CMK (cell line): ENCODE results near the gene BATF2.
"Not testable (repeated sequence)": the region's sequence is repeated elsewhere in the genome, so short reads cannot be mapped to it uniquely, and the experiment has no call there.

Source experiments
- DNase-seq: peaks from one replicate; pipeline ENCODE4 v3.0.0-alpha.2; 2010; ENCODE audit warnings: low read depth

Gene BATF2, protein sequence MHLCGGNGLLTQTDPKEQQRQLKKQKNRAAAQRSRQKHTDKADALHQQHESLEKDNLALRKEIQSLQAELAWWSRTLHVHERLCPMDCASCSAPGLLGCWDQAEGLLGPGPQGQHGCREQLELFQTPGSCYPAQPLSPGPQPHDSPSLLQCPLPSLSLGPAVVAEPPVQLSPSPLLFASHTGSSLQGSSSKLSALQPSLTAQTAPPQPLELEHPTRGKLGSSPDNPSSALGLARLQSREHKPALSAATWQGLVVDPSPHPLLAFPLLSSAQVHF

GRCh38 chr11:64996710-64997380 is at the start of gene BATF2:
Gene BATF2 (minus strand): TSS chr11:64996971. CDS start chr11:64996914, 57 bp downstream.
- DNase-seq = peak; percentile 34

GRCh38 chr11:65045728-65046127 is 49.0 kb upstream of the BATF2 start:
- DNase-seq = no peak

DNA sequence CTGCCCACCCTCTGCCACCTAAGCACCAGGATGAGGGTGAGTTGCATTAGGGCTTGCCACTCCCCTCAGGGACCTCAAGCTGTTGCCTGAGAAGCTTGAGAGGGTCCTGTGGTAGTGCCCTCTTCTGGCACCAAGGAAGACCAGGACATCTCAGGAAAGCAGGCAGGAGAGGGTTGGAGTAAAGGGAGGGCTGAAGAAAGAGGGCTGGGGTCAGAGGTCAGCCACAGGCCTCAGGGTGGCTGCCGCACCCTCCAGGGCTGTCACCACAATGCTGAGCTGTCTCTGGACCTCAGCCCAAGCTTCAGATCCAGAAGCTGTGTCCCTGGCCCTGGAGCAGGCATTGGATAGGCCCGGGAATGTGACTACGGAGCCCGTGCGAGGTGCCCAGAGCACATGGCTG is 48.3 kb upstream of the BATF2 start:
- no peak for DNase-seq

DNA sequence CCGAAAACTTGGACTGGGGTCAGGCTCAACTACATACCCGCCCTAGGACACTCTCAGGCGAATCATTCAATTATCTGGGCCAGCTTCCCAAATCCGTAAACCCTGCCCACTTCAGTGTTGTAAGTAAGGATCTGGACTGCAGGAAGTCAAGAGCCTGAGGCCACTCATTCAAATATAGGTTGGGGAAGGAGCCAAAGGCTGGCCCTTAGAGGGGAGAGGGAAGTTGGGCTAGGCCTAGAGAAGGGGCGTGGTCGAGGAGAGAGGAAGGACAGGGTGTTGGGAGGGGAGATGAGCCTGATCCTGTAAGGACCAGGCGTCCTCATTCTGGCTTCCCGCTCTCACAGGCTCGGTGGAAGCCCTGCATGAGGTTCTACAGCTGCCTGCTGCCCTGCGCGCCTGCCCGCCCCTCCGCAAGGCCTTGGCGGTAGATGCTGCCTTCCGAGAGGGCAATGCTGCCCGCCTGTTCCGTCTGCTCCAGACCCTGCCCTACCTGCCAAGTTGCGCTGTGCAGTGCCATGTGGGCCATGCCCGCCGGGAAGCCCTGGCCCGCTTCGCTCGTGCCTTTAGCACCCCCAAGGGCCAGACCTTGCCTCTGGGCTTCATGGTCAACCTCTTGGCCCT is 47.2 kb upstream of the BATF2 start:
- peak; percentile 58 for DNase-seq

DNA sequence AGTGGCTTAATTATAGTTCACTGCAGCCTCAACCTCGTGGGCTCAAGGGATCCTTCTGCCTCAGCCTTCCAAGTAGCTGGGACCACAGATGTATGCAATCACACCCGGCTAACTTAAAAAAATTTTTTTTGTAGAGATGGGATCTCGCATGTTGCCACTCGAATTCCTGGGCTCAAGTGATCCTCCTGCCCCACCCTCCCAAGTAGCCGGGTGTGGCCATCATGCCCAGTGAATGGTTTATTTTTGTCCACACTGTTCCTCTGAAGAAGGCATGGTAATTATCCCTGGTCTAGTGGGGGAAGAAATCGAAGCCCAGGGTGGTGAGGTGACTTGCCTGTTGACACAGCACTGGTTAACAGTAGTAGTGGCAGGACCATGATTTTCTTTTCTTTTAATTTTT is 46.1 kb upstream of the BATF2 start:
- DNase-seq = no peak

- DNase-seq = peak; percentile 82
Measured at GRCh38 chr11:65040847-65041622, 44.3 kb upstream of the BATF2 start, which contains the start of gene SAC3D1. Gene SAC3D1 (plus strand): TSS chr11:65041210. CDS start chr11:65041293, 83 bp downstream.

- DNase-seq = no peak
Measured at GRCh38 chr11:65040520-65040846, 43.7 kb upstream of the BATF2 start.

- DNase-seq = no peak
Measured at GRCh38 chr11:65036931-65037330, 40.2 kb upstream of the BATF2 start.

- DNase-seq = no peak
Measured at GRCh38 chr11:65035579-65035978, 38.8 kb upstream of the BATF2 start.

DNA sequence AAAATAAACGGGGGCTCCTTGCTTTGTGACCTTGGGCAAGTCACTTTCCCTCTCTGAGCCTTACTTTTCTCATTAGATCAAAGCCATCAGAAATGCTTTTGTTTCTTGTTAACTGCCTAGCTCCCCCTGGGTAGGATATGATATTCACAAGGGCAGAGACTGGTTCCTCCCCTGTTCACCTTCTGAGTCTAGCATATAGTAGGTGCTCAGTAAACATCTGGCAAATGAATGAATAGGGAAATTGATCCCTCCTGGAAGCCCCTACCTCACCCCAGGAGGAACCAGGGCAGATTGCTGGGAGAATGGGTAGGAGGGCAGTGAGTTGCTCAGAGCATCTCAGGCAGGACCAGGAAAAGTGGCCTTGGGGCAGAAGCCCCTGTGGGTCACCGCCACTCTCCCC is 37.7 kb upstream of the BATF2 start:
- no peak for DNase-seq

DNA sequence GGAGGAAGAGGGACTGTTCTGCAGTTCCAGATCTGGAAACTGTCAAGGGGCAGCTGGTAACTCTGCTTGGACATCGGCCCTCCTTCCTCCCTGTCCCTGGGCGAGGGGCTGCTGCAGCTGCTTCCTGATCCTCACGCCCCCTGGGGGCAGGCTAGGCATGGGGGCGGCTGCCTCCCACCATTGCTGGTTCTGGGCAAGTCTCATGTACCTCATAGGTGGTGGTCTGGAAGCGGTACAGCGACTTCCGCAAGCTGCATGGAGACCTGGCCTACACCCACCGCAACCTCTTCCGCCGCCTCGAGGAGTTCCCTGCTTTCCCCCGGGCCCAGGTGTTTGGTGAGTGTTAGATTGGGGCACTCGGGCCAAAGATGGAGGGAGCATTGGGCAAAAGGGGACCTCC is 35.4 kb upstream of the BATF2 start:
- no peak for DNase-seq

DNA sequence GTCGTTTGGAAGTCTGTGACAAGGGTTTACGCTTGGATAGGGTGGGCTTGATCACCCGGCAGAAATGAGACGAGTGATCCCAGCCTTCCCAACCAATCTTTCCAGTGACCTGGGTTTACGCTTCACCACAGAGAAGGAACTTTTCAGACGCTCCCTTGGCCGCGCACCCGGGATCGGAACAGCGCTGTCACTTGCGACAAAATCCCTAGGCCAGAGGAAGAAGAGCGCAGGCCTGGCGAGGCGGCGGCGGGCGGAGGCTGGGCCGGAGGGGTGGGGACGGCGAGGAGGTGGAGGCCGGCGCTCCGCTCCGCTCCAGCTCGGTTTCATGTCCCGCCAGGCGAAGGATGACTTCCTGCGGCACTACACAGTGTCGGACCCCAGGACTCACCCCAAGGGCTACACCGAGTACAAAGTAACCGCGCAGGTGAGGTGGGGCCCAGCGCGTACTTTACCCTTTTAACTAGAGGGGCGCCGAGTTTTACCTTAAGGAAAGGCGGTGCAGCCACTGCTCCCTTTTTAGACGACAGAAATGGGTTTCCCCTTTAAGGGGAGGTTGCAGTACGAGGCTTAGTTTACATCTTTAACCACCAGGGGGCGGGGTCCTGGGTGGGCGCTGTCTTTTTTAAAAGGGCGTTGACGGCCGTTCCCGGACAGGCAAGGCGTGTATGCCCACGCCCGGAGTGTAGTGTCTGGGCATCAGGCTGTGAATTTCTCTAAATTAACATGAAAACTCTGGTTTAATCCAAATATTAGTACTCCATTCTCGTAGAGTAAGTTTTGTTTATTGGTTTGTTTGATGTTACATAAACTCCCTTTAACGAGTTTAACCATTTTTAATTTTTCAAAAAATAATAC is 30.7 kb upstream of the BATF2 start, which contains the start of gene SNX15:
SNX15 (plus strand) TSS at position 227 of the 855 bp plus-strand sequence; CDS start at position 326, 99 bp downstream.
- DNase-seq = peak; percentile 78

DNA sequence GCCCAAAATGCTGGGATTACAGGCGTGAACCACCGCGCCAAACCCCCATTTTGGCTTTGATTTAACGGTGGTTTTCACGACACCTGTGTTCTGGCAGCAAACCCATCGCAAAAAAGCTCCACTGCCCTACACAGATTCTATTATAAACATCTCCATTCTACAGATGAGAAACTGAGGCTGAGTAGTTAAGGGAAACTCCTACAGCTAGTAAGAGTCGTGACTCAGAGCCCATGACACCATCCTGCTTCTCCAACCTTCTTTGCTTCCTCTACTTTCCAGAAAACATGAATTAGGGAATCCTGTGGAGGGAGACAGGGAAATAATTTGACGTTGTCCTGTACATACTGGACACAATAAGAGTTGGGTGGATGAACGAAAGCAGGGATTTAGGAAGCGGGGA is 30.0 kb upstream of the BATF2 start:
- DNase-seq = no peak

GRCh38 chr11:65023502-65023901 is 26.7 kb upstream of the BATF2 start:
- not testable (repeated sequence) for DNase-seq

DNA sequence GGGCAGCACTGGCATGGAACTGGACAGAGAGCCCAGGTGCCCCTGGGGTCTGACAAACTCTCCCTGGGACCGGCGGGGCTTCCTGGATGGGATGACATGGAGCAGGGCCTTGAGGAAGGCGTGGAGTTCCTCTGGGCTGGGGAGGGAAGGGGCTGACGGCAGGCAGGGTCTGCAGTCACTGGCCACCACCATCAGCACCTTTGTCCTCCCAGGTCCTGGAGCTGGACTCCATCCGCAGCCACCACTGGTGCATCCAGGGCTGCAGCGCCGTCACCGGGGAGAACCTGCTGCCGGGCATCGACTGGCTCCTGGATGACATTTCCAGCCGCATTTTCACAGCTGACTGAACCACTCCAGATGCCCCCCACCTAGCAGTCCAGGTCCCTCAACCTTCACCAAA is 24.7 kb upstream of the BATF2 start:
- DNase-seq = no peak

DNA sequence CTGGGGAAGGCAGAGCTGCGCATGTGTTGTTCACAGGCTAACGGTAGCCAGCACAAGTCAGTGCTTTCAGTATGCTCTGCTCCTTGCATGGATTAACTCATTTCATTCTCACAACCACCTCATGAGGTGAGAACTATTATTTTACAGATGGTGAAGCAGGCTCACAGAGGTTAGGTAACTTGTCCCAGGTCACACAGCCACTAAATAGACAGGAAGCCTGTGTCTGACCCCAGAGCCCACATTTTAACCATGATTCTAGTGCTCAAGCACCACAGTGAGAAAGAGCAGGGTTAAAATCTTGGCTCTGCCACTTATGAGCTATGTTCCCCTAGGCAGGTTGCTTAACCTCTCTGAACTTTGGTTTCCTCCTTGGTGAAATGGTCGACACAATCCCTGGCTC is 24.2 kb upstream of the BATF2 start:
- DNase-seq = no peak

GRCh38 chr11:65019824-65020223 is 23.1 kb upstream of the BATF2 start:
- DNase-seq = no peak

DNA sequence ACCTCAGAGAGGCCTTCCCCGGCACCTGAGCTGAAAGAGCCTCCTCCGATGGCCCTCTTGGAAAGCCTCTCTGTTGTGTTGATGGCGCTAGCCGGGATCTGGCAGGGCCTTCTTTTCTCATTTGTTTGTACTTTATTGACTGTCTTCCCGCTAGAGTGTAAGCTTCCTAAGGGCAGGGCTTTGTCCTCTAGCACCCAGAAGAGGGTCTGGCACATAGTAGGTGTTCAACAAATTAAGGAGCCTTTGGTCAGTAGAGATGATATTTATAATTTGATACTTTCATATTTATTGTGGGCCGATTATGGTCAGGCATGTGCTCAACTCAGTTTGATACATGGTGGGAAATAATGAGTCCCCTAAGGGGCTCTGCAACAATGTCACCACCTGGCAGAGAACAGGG is 21.2 kb upstream of the BATF2 start:
- no peak for DNase-seq

GRCh38 chr11:65016705-65017104 is 19.9 kb upstream of the BATF2 start:
- DNase-seq = no peak

- no peak for DNase-seq
Measured at GRCh38 chr11:65014726-65015227, 18.0 kb upstream of the BATF2 start.
